AG09319 (cell line): Measurements from ENCODE around the gene NME1.

Experiments used
- DNase-seq: peaks from one replicate; pipeline ENCODE4 v3.0.0-alpha.2; 2010; ENCODE audit warnings: low read depth; ENCODE audit errors: extremely low read depth
- TF ChIP-seq, protein P1 (sequence below): IDR thresholded peaks from 2 replicates; pipeline ENCODE4 v1.5.1; 2011; ENCODE audit warnings: low read depth, mild to moderate bottlenecking, inconsistent platforms, low read length, moderate library complexity

Gene NME1

DNA sequence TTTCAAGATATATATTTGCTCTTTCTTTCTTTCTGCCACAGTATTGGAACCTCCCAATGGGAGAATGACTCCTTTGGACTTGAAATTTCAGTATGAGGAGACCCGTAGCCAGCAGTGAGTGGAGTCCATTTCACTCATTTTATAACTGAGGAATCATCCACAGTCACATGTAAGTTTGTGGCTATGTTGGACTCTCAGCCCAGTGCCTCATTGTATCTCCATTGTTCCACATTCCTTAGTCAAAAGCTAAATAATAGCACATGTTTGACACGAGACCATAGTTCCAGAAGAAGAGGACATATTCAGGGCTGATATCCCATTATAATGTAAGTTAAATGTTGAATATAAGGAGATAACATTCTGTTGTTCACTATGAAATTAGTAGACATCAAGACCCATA lies 20.0 kb upstream of the NME1 start:
- TF ChIP-seq, protein P1, sequence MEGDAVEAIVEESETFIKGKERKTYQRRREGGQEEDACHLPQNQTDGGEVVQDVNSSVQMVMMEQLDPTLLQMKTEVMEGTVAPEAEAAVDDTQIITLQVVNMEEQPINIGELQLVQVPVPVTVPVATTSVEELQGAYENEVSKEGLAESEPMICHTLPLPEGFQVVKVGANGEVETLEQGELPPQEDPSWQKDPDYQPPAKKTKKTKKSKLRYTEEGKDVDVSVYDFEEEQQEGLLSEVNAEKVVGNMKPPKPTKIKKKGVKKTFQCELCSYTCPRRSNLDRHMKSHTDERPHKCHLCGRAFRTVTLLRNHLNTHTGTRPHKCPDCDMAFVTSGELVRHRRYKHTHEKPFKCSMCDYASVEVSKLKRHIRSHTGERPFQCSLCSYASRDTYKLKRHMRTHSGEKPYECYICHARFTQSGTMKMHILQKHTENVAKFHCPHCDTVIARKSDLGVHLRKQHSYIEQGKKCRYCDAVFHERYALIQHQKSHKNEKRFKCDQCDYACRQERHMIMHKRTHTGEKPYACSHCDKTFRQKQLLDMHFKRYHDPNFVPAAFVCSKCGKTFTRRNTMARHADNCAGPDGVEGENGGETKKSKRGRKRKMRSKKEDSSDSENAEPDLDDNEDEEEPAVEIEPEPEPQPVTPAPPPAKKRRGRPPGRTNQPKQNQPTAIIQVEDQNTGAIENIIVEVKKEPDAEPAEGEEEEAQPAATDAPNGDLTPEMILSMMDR: no peak
- DNase-seq: no peak

DNA sequence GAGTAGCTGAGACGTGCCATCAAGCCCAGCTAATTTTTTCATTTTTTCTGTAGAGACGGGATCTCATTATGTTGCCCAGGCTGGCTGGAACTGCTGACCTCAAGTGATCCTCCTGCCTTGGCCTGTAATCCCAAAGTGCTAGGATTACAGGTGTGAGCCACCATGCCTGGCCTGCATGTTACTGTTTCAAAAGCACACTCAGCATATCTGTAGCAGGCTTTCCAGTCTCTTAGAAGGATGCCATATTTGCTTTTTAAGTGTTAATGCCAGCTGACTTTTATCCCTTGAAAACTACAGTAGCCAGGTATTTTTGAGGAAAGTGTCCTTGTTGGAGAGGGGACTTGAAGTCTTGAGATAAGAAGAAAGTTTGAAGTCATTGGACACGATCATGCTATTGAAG lies 17.4 kb upstream of the NME1 start:
- DNase-seq: no peak
- TF ChIP-seq, protein P1: no peak

DNA sequence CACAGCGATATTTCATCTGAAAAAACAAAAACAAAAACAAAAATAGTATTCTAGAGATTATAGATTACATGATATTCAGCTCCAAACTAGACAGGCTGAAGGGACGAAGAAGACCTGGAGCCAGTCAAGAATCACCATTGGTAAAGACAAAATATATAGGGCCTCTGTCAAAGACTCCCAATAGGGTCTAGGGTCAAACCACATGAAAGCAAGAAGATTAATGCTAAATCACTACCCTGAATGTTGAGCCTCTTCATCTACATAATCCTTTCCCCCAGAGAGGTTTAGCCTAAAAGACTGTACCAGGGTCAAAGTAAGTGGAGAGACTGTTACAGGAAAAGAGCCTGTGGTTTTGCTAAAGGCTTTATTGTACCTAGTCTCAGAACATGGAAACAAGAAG lies 10.8 kb upstream of the NME1 start:
- DNase-seq: no peak

DNA sequence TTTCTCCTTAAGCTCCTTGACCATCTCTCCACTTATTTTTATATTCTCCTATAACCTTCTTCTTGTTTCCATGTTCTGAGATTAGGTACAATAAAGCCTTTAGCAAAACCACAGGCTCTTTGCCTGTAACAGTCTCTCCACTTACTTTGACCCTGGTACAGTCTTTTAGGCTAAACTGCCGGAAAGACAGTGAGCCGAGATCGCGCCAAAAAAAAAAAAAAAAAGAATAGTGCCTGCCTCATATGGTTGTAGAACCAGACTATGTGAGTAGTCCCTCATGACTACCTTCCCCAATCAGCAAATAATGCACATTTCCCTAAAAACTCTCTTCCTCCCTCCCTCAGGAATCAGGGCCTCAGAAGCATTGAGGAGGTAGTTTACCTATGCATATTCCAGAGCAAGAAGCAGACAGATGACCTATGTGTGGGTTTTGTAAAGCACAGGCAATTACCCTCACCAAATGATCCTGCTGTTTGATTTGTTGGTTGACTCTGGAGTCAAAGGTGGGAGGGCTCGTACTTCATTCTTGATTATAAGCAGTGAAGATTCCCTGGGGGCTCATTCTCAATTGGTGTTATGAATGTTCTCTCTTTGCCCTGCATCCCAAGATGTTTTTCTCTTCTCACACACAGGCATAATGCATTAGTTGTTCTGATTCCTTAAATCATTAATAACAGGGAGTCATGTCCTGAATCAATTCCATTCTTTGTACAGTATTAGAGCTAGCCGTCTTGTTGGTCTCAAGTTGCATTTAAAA lies 8.9 kb upstream of the NME1 start:
- no peak for DNase-seq
- TF ChIP-seq, protein P1: no peak

More for the DNA sequence above, 10.8 kb upstream of the NME1 start:
- TF ChIP-seq, protein P1: no peak

DNA sequence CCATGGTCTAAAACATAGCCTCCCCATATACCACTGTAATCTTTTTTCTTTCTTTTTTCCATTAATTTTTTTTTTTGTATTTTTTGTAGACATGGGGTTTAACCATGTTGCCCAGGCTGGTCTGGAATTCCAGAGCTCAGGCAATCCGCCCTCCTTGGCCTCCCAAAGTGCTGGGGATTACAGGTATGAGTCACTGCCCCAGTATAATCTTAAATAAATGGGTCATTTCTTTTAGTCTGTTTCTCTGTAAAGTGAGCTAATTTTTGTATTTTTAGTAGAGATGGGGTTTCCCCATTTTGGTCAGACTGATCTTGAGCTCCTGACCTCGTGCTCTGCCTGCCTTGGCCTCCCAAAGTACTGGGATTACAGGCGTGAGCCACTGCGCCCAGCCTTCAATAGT lies 5.7 kb upstream of the NME1 start:
- TF ChIP-seq, protein P1: no peak
- DNase-seq: no peak

DNA sequence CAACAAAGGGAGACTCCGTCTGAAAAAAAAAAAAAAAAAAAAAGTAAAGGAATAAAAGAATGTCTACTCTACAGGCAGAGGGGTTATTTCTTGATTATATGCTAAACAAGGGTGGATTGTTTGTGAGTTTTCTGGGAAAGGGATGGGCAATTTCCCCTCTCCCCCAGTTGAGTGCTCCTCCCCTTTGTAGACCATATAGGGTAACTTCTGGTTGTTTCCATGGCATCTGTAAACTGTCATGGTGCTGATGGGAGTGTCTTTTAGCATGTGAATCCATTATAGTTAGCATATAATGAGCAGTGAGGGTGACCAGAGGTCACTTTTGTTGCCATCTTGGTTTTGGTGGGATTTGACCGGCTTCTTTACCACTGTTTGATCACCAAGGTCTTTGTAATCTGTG lies 4.2 kb upstream of the NME1 start:
- DNase-seq: no peak
- TF ChIP-seq, protein P1: no peak

DNA sequence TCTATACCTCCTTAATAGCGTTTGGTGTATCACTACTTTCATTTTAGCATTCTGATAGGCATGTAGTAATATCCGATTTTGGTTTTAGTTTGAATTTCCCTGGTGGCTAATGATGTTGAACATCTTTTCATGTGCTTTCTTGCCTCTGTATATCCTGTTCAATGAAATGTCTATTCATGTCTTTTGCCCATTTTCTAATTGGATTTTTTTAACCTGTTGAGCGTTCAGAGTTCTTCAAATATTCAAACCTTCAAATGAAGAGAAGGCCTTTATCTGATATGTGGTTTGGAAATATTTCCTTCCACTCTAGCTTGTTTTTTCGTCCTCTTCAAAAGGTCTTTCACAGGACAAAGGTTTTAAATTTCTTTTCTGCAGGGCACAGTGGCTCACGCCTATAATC lies 2.4 kb upstream of the NME1 start:
- TF ChIP-seq, protein P1: no peak

More for the DNA sequence above, 2.4 kb upstream of the NME1 start:
- DNase-seq: no peak
